Measurements from ENCODE around the gene TRIM26. TPM values are rescaled to one million over a fixed set of nuclear protein-coding genes. Genes with fewer than 3 reads are reported as not detected.

TRIM26 gene
- polyA plus RNA-seq, 3 donors: 16.4 to 26.4 (median 26.0) TPM

DNA sequence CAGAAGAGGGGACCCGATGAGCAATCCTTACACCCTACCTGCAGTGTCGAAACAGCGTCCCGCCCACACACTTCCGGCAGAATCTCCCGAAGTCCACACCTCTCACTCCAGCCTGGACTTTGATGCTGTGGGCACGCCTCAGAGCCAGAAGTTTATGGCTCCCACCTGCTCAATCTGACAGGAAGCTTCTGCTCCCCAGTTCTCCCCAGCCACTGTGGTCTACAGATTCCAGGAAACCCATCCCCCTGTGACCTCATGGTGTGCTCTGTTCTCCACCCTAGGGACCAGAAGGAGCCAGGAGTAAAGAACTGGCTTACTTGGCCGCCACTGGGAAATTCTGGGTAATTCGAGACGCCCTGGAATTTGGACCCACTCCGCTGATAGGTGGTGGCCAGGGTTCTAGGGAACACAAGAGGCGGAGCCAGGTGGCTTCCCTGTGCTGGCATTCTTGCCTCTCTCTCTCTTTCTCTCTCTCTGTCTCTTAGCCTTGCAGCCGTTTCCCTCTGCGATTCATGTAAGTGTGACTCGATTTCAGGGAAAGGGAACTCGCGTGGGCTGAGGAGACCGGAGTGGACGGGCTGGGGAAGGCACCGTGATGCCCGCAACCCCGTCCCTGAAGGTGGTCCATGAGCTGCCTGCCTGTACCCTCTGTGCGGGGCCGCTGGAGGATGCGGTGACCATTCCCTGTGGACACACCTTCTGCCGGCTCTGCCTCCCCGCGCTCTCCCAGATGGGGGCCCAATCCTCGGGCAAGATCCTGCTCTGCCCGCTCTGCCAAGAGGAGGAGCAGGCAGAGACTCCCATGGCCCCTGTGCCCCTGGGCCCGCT, 49.9 kb downstream of the TRIM26 start, which contains the start of gene TRIM15:
Gene TRIM15, plus strand, starts transcription at position 457 of the 828 bp plus-strand sequence. Its CDS starts 139 bp downstream, at position 596.
- no peak within 1 kb of the TSS for H3K4me3 Mint-ChIP-seq
- H3K4me2 ChIP-seq (replicated peaks; ENCODE audit: extremely low read depth, low read length, poor library complexity, severe bottlenecking): no peak within 1 kb of the TSS
- intact Hi-C loops (cut with micrococcal nuclease): no loop called here
- WGBS (ENCODE audit: insufficient coverage): 87% methylated on average over 29 of the region's 31 CpGs
- H3K9ac ChIP-seq (ENCODE audit: insufficient read depth, low read length, poor library complexity, severe bottlenecking): no peak within 1 kb of the TSS
- H3K79me2 ChIP-seq (ENCODE audit: insufficient read depth, low read length): no peaks in the 10 kb centered on the region
- peaks cover 4 to 5% of the 10 kb centered on the region in 2 donors for H3K4me1 ChIP-seq (ENCODE audit: control insufficient read depth in 1 of 2, insufficient read depth in 2 of 2, low read length in 2 of 2)
- H3K4me1 Mint-ChIP-seq: peaks cover 5% of the 10 kb centered on the region
- no peak for TF ChIP-seq CTCF (IDR thresholded peaks at IDR 0.05)
- H3K27me3 Mint-ChIP-seq (ENCODE audit: low read depth in 3 of 3): peaks cover 8 to 15% (median 10%) of the 10 kb centered on the region in 3 donors
- no peaks in the 10 kb centered on the region for H3K36me3 Mint-ChIP-seq
- H3K9me3 Mint-ChIP-seq: peaks cover 0 to 2% (median 0%) of the 10 kb centered on the region in 7 donors
- H3K36me3 ChIP-seq (replicated peaks in 1 of 2; ENCODE audit: control insufficient read depth in 1 of 2, insufficient read depth in 2 of 2, low read length in 2 of 2): no peaks in the 10 kb centered on the region
- H2AFZ ChIP-seq (ENCODE audit: insufficient read depth, low read depth, low read length, poor library complexity, severe bottlenecking): no peak within 1 kb of the TSS
- H3K9me3 ChIP-seq (replicated peaks in 1 of 2; ENCODE audit: control insufficient read depth in 1 of 2, insufficient read depth in 1 of 2, low read length in 2 of 2): no peaks in the 10 kb centered on the region
- no peak for DNase-seq
- no peak within 1 kb of the TSS for H3K27ac Mint-ChIP-seq
- no peaks in the 10 kb centered on the region for H4K20me1 ChIP-seq (ENCODE audit: insufficient read depth, low read length)
- H3K4me3 ChIP-seq (replicated peaks in 1 of 3; ENCODE audit: low read depth in 2 of 3, low read length in 3 of 3): no peak within 1 kb of the TSS
- no peak within 1 kb of the TSS for H3K27ac ChIP-seq (ENCODE audit: low read depth in 1 of 2, low read length in 2 of 2)
- H3K27me3 ChIP-seq (ENCODE audit: control insufficient read depth in 2 of 2, insufficient read depth in 2 of 2, low read length in 2 of 2): no peaks in the 10 kb centered on the region

DNA sequence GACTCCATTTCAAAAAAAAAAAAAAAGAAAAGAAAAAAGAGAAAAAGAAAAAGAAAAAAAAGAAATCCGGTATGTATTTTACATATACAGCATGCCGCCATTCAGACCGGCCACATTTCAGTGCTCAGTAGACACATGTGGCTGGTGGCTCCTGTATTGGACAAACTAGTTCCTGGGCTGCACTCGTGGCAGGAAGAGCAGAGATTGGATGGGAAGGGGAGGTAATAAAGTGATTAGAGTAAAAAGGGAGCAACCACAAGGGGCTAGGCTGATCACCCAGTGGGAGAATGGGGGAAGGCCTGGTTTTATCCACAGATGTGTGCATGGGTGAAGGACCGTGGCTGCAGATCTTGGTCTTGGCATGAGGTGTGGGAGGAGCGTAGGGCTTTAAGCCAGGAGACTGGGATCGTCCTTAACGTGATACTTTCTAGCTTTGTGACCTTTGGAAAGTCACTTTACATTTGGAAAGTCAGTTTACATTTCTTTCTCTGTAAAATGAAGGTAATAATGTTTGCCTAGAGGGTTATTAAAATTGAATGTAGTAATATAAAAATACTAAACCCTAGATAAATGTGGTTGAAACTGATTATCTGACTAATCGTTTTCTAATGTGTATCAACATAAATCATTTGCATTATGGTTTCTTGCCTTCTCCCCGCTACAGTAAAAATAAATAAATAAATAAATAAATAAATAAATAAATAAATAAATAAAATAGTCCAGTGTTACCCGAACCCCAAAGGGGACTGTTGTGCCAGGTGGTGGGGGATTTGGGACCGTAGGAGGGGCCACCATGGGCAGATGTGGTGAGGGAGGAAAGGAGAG, 50.7 kb downstream of the TRIM26 start:
- no peaks in the 10 kb centered on the region for H3K27me3 ChIP-seq (ENCODE audit: control insufficient read depth in 2 of 2, insufficient read depth in 2 of 2, low read length in 2 of 2)

More for the DNA sequence above, 50.7 kb downstream of the TRIM26 start:
- no peaks in the 10 kb centered on the region for H3K9me3 ChIP-seq (replicated peaks in 1 of 2; ENCODE audit: control insufficient read depth in 1 of 2, insufficient read depth in 1 of 2, low read length in 2 of 2)
- no peak overlapping the region for H3K4me2 ChIP-seq (replicated peaks; ENCODE audit: extremely low read depth, low read length, poor library complexity, severe bottlenecking)
- no peak overlapping the region for H2AFZ ChIP-seq (ENCODE audit: insufficient read depth, low read depth, low read length, poor library complexity, severe bottlenecking)
- no peak overlapping the region for H3K27ac Mint-ChIP-seq
- no peak for DNase-seq
- intact Hi-C loops (cut with micrococcal nuclease): no loop called here
- H3K36me3 Mint-ChIP-seq: no peaks in the 10 kb centered on the region
- H3K36me3 ChIP-seq (replicated peaks in 1 of 2; ENCODE audit: control insufficient read depth in 1 of 2, insufficient read depth in 2 of 2, low read length in 2 of 2): no peaks in the 10 kb centered on the region
- 95% methylated on average over 5 of the region's 12 CpGs for WGBS (ENCODE audit: insufficient coverage)
- peaks cover 2 to 12% (median 7%) of the 10 kb centered on the region in 3 donors for H3K27me3 Mint-ChIP-seq (ENCODE audit: low read depth in 3 of 3)
- H4K20me1 ChIP-seq (ENCODE audit: insufficient read depth, low read length): no peaks in the 10 kb centered on the region
- no peaks in the 10 kb centered on the region for H3K79me2 ChIP-seq (ENCODE audit: insufficient read depth, low read length)
- H3K27ac ChIP-seq (ENCODE audit: low read depth in 1 of 2, low read length in 2 of 2): no peak overlapping the region
- peaks cover 0 to 2% (median 0%) of the 10 kb centered on the region in 7 donors for H3K9me3 Mint-ChIP-seq
- no peak overlapping the region for H3K4me3 ChIP-seq (replicated peaks in 1 of 3; ENCODE audit: low read depth in 2 of 3, low read length in 3 of 3)
- no peak overlapping the region for H3K4me3 Mint-ChIP-seq
- no peak for TF ChIP-seq CTCF (IDR thresholded peaks at IDR 0.05)
- peaks cover 11% of the 10 kb centered on the region for H3K4me1 Mint-ChIP-seq
- H3K4me1 ChIP-seq (ENCODE audit: control insufficient read depth in 1 of 2, insufficient read depth in 2 of 2, low read length in 2 of 2): peaks cover 12 to 13% of the 10 kb centered on the region in 2 donors
- no peak overlapping the region for H3K9ac ChIP-seq (ENCODE audit: insufficient read depth, low read length, poor library complexity, severe bottlenecking)

Measured in CD14-positive monocyte (primary cell).